ENCODE results near the gene ABCF3. TPM values are rescaled to one million over a fixed set of nuclear protein-coding genes. Genes with fewer than 3 reads are reported as not detected.

Gene ABCF3
- total RNA-seq, 1 donor from 2014 or later: 94.0 TPM

DNA sequence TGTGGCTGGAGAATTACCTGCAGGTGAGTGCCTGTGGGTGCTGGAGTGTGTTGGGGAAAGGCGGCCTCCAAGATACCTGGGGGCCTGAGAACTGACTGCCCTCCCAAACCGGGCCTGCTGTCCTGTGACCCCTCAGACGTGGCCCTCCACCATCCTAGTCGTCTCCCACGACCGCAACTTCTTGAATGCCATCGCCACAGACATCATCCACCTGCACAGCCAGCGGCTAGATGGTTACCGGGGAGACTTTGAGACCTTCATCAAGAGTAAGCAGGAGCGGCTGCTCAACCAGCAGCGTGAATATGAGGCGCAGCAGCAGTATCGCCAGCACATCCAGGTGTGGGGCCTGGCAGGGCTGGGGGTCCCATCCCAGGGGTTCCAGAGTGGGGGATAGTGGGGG is 3.4 kb downstream of the ABCF3 start:
- DNase-seq (ENCODE audit: extremely low spot score in 2 of 2): no peak
- Histone ChIP-seq H3K4me3 (no peak overlapping the region), H3K9me3 (no peaks in the 10 kb centered on the region), H3K27me3 (no peaks in the 10 kb centered on the region), H3K27ac (no peak overlapping the region), H3K4me1 (peaks cover 33% of the 10 kb centered on the region), H3K36me3 (peaks cover 0 to 60% of the 10 kb centered on the region in 2 donors)
- TF ChIP-seq POLR2AphosphoS5 (IDR thresholded peaks at IDR 0.05; ENCODE audit: insufficient read depth in 1 of 2, low read depth in 1 of 2) (no peak), POLR2A (IDR thresholded peaks at IDR 0.05) (no peak)
- TF ChIP-seq, protein P1, sequence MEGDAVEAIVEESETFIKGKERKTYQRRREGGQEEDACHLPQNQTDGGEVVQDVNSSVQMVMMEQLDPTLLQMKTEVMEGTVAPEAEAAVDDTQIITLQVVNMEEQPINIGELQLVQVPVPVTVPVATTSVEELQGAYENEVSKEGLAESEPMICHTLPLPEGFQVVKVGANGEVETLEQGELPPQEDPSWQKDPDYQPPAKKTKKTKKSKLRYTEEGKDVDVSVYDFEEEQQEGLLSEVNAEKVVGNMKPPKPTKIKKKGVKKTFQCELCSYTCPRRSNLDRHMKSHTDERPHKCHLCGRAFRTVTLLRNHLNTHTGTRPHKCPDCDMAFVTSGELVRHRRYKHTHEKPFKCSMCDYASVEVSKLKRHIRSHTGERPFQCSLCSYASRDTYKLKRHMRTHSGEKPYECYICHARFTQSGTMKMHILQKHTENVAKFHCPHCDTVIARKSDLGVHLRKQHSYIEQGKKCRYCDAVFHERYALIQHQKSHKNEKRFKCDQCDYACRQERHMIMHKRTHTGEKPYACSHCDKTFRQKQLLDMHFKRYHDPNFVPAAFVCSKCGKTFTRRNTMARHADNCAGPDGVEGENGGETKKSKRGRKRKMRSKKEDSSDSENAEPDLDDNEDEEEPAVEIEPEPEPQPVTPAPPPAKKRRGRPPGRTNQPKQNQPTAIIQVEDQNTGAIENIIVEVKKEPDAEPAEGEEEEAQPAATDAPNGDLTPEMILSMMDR (IDR thresholded peaks at IDR 0.05): no peak
- intact Hi-C loops (cut with DNase I): loop anchor here (5.0 to 10.0 kb wide), 2 partner anchors 52 to 145 kb away; partner anchors contain the start of genes EIF2B5 and FAM131A

DNA sequence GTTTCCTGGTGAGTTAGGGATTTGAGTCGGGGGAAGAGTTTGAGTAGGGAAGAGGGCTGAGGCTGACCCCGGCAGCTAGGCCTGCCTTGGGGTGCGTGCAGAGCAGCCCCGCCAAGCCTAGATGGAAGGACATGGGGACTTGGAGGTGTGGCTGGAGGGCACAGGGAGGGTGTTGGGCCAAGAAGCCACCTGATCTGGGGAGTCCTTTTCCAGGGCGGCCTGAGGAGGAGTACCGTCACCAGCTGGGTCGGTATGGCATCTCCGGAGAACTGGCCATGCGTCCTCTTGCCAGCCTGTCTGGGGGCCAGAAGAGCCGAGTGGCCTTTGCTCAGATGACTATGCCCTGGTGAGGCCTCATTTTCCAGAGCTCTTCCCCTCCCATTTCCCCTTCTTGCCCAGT is 6.9 kb downstream of the ABCF3 start:
- no peak overlapping the region for H3K27ac ChIP-seq
- no peak for TF ChIP-seq POLR2AphosphoS5 (IDR thresholded peaks at IDR 0.05; ENCODE audit: insufficient read depth in 1 of 2, low read depth in 1 of 2)
- TF ChIP-seq POLR2A (IDR thresholded peaks at IDR 0.05): no peak
- TF ChIP-seq, protein P1 (IDR thresholded peaks at IDR 0.05): no peak
- H3K4me1 ChIP-seq: peaks cover 11% of the 10 kb centered on the region
- intact Hi-C loops (cut with DNase I): no loop called here
- H3K36me3 ChIP-seq: peaks cover 0 to 73% of the 10 kb centered on the region in 2 donors
- H3K9me3 ChIP-seq: no peaks in the 10 kb centered on the region
- H3K27me3 ChIP-seq: no peaks in the 10 kb centered on the region
- no peak overlapping the region for H3K4me3 ChIP-seq
- DNase-seq (ENCODE audit: extremely low spot score in 2 of 2): no peak

DNA sequence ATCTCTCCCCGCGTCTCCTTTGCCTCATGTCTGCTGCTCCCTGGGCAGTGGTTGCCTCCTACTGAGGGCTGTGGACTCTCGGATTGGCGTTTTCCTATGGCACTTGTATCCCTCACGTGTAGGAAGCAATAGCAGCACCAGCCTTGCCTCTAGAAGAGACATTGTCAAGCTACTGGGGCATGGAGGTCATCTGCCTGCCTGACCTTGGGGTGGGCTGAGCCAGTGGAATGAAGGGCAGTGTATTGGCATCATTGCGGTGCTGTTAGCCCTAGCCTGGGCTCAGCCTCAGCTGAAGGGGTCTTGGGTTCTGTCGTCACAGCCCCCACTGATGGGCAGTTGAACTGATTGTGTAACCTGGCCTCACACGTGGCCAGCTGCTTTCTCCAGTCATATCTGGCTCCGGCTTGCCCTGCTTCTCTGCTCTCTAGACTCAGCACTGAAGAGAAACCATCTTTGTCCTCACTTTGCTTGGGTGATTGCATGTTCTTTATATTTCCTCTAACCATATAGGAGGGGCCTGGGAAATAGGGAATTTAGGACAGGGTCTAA is 8.1 kb downstream of the ABCF3 start:
- no peak for TF ChIP-seq POLR2A (IDR thresholded peaks at IDR 0.05)
- TF ChIP-seq, protein P1 (IDR thresholded peaks at IDR 0.05): no peak
- no peak for TF ChIP-seq POLR2AphosphoS5 (IDR thresholded peaks at IDR 0.05; ENCODE audit: insufficient read depth in 1 of 2, low read depth in 1 of 2)
- Histone ChIP-seq H3K9me3 (no peaks in the 10 kb centered on the region), H3K4me3 (no peak overlapping the region), H3K27ac (no peak overlapping the region), H3K27me3 (no peaks in the 10 kb centered on the region), H3K4me1 (no peaks in the 10 kb centered on the region), H3K36me3 (peaks cover 0 to 67% of the 10 kb centered on the region in 2 donors)
- intact Hi-C loops (cut with DNase I): no loop called here
- DNase-seq (ENCODE audit: extremely low spot score in 2 of 2): no peak

DNA sequence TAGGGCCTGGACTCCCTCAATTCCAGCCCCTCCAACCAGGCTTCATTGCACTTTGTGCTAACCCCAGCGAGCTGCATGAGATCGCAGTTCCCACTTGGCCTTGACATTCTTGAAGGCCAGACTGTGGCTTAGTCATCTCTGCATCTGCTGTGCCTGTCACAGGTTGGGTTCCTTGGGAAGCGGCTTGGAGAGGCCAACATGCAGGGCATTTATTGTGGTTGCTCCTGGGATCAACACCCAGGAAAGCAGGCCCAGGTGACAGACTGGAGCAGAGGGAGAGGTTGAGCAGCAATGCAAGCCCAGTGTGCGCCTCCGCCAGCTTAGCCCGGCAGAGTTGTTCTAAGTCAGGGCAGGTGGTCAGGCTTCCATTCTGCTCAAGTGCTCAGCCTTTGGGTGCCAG is 10.5 kb downstream of the ABCF3 start:
- Histone ChIP-seq H3K27ac (no peak overlapping the region), H3K4me3 (no peak overlapping the region), H3K36me3 (peaks cover 0 to 42% of the 10 kb centered on the region in 2 donors), H3K4me1 (no peaks in the 10 kb centered on the region), H3K27me3 (no peaks in the 10 kb centered on the region), H3K9me3 (no peaks in the 10 kb centered on the region)
- no peak for TF ChIP-seq POLR2AphosphoS5 (IDR thresholded peaks at IDR 0.05; ENCODE audit: insufficient read depth in 1 of 2, low read depth in 1 of 2)
- TF ChIP-seq POLR2A (IDR thresholded peaks at IDR 0.05): no peak
- TF ChIP-seq, protein P1 (IDR thresholded peaks at IDR 0.05): no peak
- DNase-seq (ENCODE audit: extremely low spot score in 2 of 2): no peak
- intact Hi-C loops (cut with DNase I): no loop called here

DNA sequence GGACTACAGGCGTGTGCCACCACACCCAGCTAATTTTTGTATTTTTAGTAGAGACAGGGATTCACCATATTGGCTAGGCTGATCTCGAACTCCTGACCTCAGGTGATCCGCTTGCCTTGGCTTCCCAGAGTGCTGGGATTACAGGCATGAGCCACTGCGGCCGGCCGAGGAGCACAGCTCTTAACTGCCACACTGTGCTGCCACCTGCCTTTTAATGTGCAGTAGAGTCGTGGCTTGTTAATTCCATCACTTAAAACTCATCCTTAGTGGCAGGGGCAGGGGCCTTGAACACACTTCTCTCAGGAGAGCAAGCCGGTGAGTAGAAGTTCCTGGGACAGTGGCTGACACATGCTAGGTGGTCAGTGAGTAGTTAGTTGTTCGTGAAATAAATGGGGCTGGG is 12.5 kb downstream of the ABCF3 start:
- DNase-seq (ENCODE audit: extremely low spot score in 2 of 2): no peak
- intact Hi-C loops (cut with DNase I): no loop called here
- no peaks in the 10 kb centered on the region for H3K9me3 ChIP-seq
- TF ChIP-seq, protein P1 (IDR thresholded peaks at IDR 0.05): no peak
- no peak for TF ChIP-seq POLR2AphosphoS5 (IDR thresholded peaks at IDR 0.05; ENCODE audit: insufficient read depth in 1 of 2, low read depth in 1 of 2)
- TF ChIP-seq POLR2A (IDR thresholded peaks at IDR 0.05): no peak
- no peaks in the 10 kb centered on the region for H3K4me1 ChIP-seq
- H3K27ac ChIP-seq: no peak overlapping the region
- no peak overlapping the region for H3K4me3 ChIP-seq
- peaks cover 0 to 22% of the 10 kb centered on the region in 2 donors for H3K36me3 ChIP-seq
- no peaks in the 10 kb centered on the region for H3K27me3 ChIP-seq

All from vagina (tissue), 2 donors.